ENCODE measurements around the gene ZNF576. TPM values are rescaled to one million over a fixed set of nuclear protein-coding genes. Genes with fewer than 3 reads are reported as not detected.

The ZNF576 gene
- total RNA-seq, 2 donors from 2014 or later = 4.6 to 20.2 TPM

DNA sequence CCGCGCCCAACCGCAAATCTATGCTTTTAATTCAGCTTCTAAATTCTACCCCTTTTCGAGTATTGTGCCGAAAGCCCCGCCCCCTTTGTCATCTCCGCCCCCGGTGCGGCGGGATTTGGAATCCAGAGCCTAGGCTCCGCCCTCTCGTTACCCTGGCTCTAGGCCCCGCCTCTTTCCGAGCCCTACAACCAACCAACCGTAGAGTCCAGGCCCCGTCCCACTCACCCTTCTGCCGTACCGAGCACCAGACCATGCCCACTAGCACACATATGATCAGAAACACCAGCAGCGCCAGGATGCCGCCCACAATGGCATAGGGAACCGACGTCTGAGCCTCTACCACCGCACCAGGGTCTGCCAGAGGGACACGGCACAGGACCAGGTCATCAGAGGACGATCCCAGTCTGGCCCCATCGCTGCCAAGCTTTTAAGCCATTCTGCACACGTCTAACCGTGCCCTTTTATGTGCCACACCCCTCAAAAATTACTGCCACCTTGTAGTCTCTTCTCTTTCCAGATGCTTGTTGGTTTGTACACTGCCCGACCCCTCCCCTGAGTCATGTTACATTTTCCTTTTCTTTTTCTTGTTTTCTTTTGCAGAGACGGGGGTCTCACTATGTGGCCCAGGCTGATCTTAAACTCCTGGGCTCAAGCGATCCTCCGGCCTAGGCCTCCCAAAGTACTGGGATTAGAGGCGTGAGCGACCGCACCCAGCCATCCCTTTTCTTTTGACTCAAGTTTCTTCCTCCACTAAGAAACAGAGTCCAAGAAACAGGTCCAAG lies 27.7 kb downstream of the ZNF576 start:
- DNase-seq (ENCODE audit: low spot score) (no peak), ATAC-seq (ENCODE audit: insufficient number of reproducible peaks, low FRiP score, low read depth) (no peak)
- no peaks in the 10 kb centered on the region for H3K36me3 ChIP-seq
- peaks cover 0 to 8% of the 10 kb centered on the region in 2 donors for H3K4me1 ChIP-seq (ENCODE audit: control insufficient read depth in 1 of 2, low read depth in 2 of 2)
- no peaks in the 10 kb centered on the region for H3K9me3 ChIP-seq
- no peak for TF ChIP-seq CTCF (IDR thresholded peaks at IDR 0.05)
- H3K27ac ChIP-seq = no peak overlapping the region
- no peaks in the 10 kb centered on the region for H3K27me3 ChIP-seq (replicated peaks; ENCODE audit: insufficient read depth)
- H3K4me3 ChIP-seq = no peak overlapping the region

GRCh38 chr19:43624933-43625332 lies 28.5 kb downstream of the ZNF576 start:
- no peak overlapping the region for H3K27ac ChIP-seq
- ATAC-seq (ENCODE audit: insufficient number of reproducible peaks, low FRiP score, low read depth) = no peak

GRCh38 chr19:43625918-43626579 lies 29.7 kb downstream of the ZNF576 start:
- Histone ChIP-seq H3K36me3 (no peaks in the 10 kb centered on the region), H3K27ac (no peak overlapping the region), H3K4me1 (ENCODE audit: control insufficient read depth in 1 of 2, low read depth in 2 of 2) (no peaks in the 10 kb centered on the region), H3K27me3 (replicated peaks; ENCODE audit: insufficient read depth) (no peaks in the 10 kb centered on the region), H3K4me3 (no peak overlapping the region), H3K9me3 (no peaks in the 10 kb centered on the region)
- TF ChIP-seq CTCF (IDR thresholded peaks at IDR 0.05) = no peak
- no peak for DNase-seq (ENCODE audit: low spot score)
- ATAC-seq (ENCODE audit: insufficient number of reproducible peaks, low FRiP score, low read depth) = no peak

More at GRCh38 chr19:43624933-43625332, 28.5 kb downstream of the ZNF576 start:
- Histone ChIP-seq H3K9me3 (no peaks in the 10 kb centered on the region), H3K4me3 (no peak overlapping the region), H3K27me3 (replicated peaks; ENCODE audit: insufficient read depth) (no peaks in the 10 kb centered on the region), H3K36me3 (no peaks in the 10 kb centered on the region), H3K4me1 (ENCODE audit: control insufficient read depth in 1 of 2, low read depth in 2 of 2) (peaks cover 0 to 8% of the 10 kb centered on the region in 2 donors)
- TF ChIP-seq CTCF (IDR thresholded peaks at IDR 0.05) = no peak
- no peak for DNase-seq (ENCODE audit: low spot score)

DNA sequence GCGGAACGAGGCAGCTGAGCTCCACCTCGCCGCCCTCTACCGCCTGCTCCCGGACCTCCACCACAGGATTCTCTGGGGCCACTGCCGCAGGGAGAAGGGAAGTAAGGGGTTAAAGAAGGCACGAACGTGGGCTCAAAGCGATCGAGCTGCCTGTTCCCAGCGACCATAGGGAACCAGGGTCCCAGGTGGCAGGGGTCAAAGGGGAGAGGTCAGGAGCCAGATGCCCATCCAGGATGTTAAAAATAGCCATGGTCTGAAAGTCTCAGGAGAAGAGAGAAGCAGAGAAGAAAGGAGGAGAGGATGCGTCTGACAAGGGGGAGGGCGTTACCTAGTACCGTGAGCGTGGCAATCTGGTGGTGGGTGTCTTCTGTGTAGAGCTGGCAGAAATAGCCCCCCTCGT lies 30.4 kb downstream of the ZNF576 start:
- H3K4me1 ChIP-seq (ENCODE audit: control insufficient read depth in 1 of 2, low read depth in 2 of 2) = no peaks in the 10 kb centered on the region
- no peak overlapping the region for H3K4me3 ChIP-seq
- no peaks in the 10 kb centered on the region for H3K9me3 ChIP-seq
- TF ChIP-seq CTCF (IDR thresholded peaks at IDR 0.05) = no peak
- no peaks in the 10 kb centered on the region for H3K36me3 ChIP-seq
- ATAC-seq (ENCODE audit: insufficient number of reproducible peaks, low FRiP score, low read depth) = no peak
- no peaks in the 10 kb centered on the region for H3K27me3 ChIP-seq (replicated peaks; ENCODE audit: insufficient read depth)
- no peak overlapping the region for H3K27ac ChIP-seq
- DNase-seq (ENCODE audit: low spot score) = no peak

GRCh38 chr19:43628646-43629326 lies 32.4 kb downstream of the ZNF576 start:
- ATAC-seq (ENCODE audit: insufficient number of reproducible peaks, low FRiP score, low read depth) (no peak), DNase-seq (ENCODE audit: low spot score) (no peak)
- Histone ChIP-seq H3K4me1 (ENCODE audit: control insufficient read depth in 1 of 2, low read depth in 2 of 2) (no peaks in the 10 kb centered on the region), H3K9me3 (no peaks in the 10 kb centered on the region), H3K27me3 (replicated peaks; ENCODE audit: insufficient read depth) (no peaks in the 10 kb centered on the region), H3K4me3 (no peak overlapping the region), H3K36me3 (no peaks in the 10 kb centered on the region), H3K27ac (no peak overlapping the region)
- no peak for TF ChIP-seq CTCF (IDR thresholded peaks at IDR 0.05)

Data from thoracic aorta (tissue), 2 donors.